NK-92 treated with Interleukin-12 subunit alpha and Interleukin-12 subunit beta, amount 100 ng/mL, for 24 hours (cell line): Measurements from ENCODE around the gene REXO2.

ENCODE experiments used
- DNase-seq: peaks from one replicate; lab custom pipeline; 2025; lab: John Stamatoyannopoulos, UW

The REXO2 gene

DNA sequence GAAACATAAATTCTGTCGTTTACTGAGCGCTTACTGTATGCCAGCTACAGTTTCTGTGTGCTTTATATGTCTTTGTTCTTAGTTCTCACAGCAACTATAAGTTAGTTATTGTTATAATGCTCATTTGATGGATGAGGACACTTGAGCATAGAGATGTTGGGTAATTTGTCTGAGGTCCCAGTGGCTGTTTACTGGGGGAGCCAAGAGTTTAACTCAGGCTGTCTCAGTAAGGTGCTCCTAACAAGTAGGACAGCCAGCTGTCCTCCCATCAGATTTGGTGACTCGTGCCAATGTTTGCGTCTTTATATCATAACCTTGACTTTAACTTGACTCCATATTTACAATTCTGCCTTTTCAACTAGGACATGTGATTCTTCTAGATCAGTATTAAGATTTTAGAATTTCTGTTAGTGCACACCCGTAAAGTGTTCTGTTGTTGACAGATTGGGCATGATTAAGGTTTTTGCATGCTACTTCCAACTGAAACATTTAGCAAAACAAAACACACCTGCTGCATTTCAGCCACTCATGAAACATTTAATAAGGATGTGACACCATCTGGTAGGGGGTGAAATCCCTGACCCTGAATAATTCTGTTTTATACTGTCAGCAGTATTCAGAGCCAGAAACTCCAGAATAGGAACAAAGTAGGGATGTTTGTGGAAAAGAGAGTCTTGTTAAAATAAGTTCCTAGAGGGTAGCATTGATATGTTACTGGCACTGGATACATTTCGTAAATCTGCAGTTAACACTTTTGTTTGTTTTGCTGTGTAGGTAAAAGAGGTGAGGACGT is 1.9 kb downstream of the REXO2 start:
- no peak for DNase-seq

DNA sequence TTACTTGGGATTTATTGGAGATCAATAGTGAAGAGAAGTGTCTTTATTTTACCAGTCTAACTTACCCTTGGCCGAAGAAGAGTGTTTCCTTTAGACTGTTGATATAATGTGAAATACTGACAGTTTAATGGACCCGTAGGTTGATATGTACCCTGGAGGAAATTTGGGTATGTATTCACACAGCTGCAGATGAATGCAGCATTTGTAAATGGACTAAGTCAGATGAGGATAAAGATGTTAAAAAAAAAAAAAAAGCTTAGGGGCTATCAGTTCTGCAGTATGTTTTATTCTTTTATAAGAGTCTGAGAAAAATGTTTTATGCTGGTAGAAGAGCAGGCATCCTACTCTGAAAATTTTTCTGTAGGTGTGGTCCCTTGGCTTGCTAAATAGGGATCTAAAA is 2.7 kb downstream of the REXO2 start:
- DNase-seq: no peak

DNA sequence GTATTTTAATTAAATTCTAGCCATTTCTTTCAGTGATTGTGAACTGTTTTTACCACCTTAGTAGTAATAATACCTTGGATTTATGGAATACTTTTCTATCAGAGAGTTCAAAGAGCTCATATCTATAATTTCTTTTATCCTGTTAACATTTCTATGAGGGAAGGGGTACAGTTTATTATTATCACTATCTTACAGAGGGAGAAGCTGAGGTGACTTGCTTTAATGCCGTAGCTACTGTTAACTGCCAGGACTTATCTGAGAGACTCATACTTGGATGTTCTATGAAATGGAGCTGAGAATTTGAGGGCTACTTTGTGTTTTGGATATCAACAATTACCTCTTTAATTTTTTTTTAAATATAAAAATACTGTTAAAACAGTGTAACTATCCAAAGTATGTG is 3.3 kb downstream of the REXO2 start:
- no peak for DNase-seq

DNA sequence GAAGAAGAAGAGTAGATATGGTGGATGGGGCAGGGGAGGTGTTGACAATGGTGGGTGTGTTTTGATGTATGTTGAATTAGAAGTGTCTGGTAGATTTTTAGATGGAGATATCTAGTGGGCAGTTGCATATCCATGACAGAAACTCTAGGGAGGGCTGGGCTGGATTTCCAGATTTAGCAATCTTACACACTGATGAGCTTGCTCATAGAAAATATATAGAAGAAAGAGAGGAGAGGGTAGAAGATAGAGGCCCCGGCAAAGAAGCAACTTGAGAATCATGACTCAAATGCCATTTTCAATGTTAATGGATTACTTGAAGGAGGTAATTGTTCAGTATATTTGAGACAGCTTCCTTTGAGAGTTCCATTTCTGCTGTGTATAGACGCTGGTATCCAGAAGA is 8.2 kb downstream of the REXO2 start:
- no peak for DNase-seq

DNA sequence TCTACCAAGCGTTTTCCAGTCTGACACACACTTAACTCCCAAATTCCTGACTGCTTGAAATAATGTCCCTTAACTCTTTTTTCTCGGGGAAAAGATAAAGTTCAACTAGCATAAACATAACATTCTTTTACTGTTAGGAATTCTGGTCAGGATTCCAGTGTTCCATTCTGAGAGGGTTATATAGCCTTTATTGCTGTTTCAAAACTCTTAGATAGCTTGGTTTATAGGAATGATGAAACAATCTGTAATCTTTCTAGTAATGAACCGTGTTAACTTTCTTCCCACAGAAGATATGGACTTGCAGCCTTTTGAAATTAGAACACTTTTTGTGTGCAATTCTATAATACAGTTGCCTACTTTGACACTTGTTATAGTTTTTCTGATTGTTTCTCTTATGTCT is 8.6 kb downstream of the REXO2 start:
- no peak for DNase-seq

DNA sequence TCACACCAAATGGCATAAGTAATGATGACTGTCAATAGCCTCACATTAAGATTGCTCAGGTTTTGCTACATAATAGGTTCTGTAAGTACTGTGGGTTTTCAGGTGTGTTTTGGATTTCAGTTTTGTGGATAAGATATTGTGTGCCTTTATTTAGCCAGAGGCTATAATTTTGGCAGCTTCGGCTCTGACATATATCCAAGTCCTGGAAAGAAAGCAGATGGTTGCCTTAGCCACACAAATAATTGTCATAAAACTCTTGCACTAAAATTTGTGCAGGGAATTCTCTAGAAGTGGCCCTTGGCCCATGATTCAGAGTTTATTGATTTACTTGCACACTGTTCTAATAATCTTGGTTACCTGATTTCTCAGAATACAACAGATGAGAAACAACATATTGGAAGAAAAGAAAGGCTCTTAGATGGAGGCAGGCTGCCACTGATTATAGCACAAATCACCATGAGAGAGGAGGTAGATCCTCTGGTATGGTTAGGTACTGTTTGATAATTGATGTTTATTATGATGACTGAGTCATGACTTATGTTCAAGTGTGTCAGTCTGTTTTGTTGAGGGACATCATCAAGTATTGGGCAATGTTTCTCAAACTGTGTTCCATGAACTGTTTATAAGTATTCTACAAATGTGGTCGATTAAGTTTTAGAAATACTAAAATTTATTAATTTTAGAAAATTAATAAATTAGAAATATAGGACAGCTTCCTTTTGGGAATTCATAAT is 9.6 kb downstream of the REXO2 start:
- DNase-seq: no peak

DNA sequence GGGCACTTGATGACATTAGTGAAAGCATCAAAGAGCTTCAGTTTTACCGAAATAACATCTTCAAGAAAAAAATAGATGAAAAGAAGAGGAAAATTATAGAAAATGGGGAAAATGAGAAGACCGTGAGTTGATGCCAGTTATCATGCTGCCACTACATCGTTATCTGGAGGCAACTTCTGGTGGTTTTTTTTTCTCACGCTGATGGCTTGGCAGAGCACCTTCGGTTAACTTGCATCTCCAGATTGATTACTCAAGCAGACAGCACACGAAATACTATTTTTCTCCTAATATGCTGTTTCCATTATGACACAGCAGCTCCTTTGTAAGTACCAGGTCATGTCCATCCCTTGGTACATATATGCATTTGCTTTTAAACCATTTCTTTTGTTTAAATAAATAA is 10.6 kb downstream of the REXO2 start:
- no peak for DNase-seq

DNA sequence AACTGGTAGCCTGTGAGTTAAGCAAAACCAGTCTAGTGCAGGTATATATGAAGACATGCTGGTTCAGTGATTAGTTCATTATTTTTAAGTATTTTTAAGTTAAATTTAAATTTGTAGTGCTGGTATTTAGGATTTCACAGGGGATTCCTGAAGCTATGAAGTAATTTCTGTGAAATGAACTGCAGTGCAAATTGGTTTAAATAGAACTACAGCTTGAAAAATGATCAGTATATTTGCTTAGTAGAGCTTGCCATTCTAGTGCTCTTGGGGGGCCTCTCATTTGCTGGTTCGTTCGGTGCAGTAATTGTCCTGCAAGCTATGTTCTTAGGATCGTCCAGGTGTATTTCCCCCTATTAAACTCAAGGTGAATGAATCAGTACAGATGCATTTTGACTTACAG is 13.1 kb downstream of the REXO2 start:
- DNase-seq: no peak

DNA sequence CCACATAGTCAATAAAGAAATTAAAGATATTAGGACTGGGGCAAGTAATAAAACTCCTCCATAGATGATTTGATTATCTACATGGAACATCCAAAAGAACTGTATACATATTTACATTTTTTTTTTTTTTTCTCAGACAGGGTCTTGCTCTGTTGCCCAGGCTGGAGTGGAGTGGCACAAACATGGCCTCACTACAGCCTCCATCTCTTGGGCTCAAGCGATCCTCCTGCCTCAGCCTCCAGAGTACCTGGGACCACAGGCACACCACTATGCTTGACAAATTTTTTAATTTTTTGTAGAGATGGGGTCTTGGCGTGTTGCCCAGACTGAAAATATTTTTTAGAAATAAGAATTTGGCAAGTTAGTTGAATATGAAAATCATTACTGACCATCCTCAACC is 24.7 kb downstream of the REXO2 start:
- DNase-seq: no peak

DNA sequence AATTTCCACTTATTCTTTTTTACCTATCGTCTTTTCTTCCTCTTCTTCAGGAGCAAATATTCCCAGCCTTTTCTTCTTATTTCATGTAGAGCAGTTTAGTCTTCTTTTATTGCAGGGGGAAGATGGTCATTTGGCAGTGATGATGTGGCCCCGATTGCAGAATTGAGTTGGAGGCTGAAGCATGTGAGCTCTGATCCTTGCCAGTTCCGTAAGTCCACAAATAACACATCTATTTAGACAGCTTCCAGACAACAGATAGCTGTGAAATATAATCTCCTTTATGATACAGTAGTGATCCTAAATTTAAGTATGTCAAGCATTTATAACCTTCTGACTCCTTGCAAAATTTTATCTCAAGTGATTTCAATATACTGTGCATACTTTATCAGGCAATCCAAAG is 27.5 kb downstream of the REXO2 start:
- DNase-seq: no peak

DNA sequence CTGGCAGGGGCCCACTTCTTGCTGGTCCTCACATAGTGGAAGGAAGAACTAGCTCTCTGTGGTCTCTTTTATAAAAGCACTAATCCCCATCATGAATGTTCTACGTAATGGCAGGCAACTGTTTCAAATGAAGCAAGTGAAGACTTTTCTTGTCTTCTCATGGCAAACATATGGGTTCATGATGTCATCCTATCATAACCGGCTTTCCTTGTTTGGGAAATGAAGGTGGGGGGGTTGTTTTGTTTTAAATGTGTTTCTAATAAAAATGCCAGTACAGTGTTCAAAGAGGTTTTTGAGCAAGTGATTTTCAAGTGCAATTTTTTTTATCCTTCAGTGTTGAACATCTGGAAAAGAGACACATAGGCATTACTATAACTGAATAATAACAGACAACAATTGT is 33.4 kb downstream of the REXO2 start:
- no peak for DNase-seq

DNA sequence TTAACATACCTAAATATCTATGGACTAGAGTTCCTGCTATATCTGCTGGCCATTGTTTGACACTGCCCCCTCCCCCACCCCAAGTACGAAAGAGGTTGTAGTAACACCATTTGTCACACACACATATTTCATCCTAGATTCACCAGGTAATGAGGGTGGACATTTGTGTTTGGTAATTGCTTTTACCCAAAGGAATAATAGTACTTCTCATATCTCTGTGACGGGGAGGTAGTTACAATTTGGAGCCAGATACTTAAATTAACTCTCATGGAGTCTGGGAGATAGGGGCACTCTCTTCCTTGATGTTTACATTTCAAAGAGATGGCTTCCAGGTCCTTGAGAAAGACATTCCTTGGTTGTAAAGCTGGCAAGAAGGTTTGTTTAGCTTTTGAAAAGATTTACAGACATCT is 38.7 kb downstream of the REXO2 start:
- DNase-seq: no peak

DNA sequence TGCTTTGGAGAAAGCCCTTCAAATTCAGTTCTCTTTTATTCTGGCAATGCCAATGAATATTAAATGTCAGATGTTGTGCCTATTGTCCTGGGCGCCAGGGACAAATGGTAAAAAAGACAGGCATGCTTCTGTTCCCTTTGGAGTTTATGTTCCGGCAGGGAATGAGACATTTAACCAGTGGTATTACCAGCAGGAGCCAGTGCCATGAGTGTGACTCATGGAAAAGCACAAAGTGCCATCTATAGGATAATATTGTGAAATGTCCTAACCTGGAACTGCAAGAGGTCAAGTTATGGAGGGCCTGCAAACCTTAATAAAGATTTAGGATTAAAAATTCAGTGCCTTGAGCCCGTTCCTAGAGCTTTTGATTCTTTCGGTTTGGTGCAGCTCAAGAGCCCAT is 39.5 kb downstream of the REXO2 start:
- DNase-seq: no peak

DNA sequence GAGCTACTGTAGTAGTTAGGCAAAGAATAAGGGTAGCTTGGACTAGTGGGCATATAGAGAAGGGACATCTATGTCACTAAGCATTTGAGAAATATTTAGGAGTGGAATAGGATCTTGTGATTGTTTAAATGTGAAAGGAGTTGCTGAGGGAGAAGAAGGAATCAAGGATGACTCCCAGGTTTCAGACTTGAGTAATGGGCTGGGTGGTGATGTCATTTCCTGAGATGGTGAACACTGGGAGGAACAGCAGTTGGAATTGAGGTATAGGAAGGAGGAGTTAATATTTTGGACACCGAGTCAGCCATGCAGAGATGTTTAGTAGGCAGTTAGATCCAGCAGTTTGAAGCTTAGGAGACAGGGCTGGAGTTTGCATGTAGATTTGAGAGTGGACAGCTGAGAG is 40.1 kb downstream of the REXO2 start:
- DNase-seq: no peak

DNA sequence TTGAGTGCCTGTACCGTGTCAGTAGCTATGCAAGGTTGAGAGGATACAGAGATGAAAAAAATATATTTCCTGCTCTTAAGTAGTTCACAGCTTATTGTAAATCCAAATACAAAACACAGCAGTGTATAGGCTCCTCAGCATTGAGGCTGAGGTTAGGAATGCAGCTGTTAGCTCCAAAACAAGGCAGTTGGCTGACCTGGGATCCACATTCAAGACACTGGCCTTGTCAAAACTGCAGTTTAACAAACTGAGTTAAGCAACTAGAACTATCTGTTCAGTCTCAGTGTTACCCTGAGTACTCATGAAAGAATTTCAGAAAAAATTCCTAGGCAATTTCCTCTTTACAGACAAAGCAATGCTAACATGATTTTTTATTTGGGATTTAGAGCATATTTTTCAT is 42.8 kb downstream of the REXO2 start:
- no peak for DNase-seq

DNA sequence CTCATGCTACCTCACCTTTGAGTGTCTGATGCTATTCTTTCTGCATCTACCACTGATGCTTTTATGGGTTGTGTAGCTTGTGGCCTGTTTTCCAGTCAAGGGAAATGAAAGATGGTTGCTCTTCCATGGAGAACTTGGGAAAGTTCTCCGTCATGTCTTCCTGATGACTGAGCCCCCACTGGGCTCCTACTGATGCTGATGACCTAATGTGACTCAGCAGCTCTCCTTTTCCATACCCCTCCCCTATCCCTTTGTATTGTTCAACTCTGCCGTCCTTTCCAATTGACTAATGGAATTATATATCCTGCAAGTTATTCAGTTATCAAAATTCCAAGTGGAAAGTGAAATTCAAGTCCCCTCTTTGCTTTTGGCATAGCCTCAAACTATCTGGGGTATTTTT is 44.7 kb downstream of the REXO2 start:
- DNase-seq: no peak

DNA sequence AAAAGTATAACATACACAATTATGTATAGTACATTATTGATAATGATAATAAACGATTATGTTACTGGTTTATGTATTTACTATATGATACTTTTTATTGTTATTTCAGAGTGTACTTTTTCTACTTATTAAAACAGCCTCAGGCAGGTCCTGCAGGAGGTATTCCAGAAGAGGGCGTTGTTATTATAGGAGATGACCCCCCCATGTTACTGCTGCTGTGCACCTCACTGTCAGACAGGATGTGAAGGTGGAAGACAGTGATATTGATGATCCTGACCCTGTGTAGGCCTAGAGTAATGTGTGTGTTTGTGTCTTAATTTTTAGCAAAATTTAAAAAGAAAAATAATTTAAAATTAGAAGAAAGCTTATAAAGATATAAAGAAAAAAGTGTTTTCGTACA is 57.6 kb downstream of the REXO2 start:
- no peak for DNase-seq

DNA sequence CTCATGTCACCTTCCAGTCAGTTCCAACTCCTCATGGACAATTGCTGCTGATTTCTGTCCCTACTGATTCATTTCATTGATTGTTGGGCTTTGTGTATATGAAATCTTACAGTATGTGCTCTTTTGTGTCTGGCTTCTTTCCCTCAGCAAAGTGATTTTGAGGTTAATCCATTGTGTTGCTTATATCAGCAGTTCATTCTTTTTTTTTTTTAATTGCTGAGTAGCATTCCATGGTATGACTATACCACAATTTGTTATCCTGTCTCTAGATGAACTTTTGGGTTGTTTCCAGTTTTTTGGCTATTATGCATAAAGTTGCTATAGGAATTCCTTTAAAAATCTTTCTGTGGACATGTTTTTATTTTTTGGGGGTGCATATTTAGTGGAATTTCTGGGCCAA is 60.5 kb downstream of the REXO2 start:
- DNase-seq: no peak
